Astrocyte of the cerebellum (primary cell): Measurements from ENCODE around the gene GJD4.
A peak's percentile ranks its signal among the peaks of the same experiment; 100 is the strongest.

Source experiments
- DNase-seq: peaks from one replicate; pipeline ENCODE4 v3.0.0-alpha.2; 2011; ENCODE audit warnings: low read depth
- H3K4me3 ChIP-seq: 2 replicates; pipeline ENCODE4 v1.5.1; 2011; ENCODE audit warnings: mild to moderate bottlenecking, low read depth, low read length, moderate library complexity
- CTCF ChIP-seq: IDR thresholded peaks from 2 replicates; pipeline ENCODE4 v1.5.1; 2012; ENCODE audit warnings: low read length, low read depth, moderate library complexity, mild to moderate bottlenecking; ENCODE audit errors: missing control alignments
- in situ Hi-C: cut with HindIII; loops from 2 replicates; pipeline ENCODE4 v1.10.0; 2017; ENCODE audit warnings: low sequenced_read_pairs

GJD4 gene, protein sequence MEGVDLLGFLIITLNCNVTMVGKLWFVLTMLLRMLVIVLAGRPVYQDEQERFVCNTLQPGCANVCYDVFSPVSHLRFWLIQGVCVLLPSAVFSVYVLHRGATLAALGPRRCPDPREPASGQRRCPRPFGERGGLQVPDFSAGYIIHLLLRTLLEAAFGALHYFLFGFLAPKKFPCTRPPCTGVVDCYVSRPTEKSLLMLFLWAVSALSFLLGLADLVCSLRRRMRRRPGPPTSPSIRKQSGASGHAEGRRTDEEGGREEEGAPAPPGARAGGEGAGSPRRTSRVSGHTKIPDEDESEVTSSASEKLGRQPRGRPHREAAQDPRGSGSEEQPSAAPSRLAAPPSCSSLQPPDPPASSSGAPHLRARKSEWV

DNA sequence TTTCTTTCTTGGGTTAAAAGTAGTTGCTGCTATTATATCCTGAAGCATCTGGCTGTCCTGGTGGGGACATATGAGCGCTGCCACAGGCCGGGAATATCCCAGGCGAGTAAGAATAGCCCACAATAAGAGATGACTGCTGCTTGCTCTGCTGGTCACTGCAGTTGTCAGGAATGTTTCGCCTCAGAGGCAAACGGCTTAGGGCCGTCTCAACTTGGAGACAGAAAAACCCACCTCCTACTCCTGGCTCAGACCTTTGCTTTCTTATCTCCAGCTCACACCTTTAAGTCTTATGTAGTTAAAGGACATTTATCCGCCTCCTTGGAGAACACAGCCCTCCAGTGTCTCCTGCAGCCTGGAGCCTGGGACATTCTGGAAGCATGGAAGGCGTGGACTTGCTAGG is at the start of gene GJD4:
Gene GJD4, plus strand, starts transcription at position 151 of the 400 bp plus-strand sequence. Its CDS starts 227 bp downstream, at position 378.
- in situ Hi-C loops = no loop called here
- no peak for DNase-seq
- H3K4me3 ChIP-seq = no peak within 1 kb of the TSS
- TF ChIP-seq CTCF = no peak

- H3K4me3 ChIP-seq = no peak overlapping the region
- DNase-seq = peak; percentile 80
- in situ Hi-C loops = no loop called here
- no peak for TF ChIP-seq CTCF
These were observed 48.9 kb upstream of the GJD4 start for GRCh38 chr10:35555962-35556930.

DNA sequence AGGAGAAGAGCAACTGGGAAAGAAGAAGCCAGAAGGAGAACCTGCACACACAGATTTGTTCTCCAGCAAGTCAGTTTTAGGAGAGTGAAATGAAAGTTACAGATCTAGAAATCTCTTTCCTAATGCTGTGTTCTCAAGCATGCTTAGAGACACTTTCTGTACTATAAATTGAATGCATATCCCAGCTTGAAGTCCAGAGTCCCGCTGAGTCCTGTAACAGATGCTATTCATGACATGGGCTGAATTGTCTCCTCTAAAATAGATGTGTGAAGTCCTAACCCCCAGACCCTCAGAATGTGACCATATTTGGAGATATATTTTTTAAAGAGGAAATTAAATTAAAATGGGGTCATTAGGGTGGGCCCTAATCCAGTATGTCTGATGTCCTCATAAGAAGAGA is 46.9 kb upstream of the GJD4 start:
- H3K4me3 ChIP-seq = no peak overlapping the region
- DNase-seq = no peak
- in situ Hi-C loops = no loop called here
- TF ChIP-seq CTCF = no peak

- no peak for TF ChIP-seq CTCF
- in situ Hi-C loops = no loop called here
- DNase-seq = no peak
- H3K4me3 ChIP-seq = no peak overlapping the region
These were observed 45.7 kb upstream of the GJD4 start for GRCh38 chr10:35559416-35559815.

- in situ Hi-C loops = no loop called here
- TF ChIP-seq CTCF = no peak
- no peak for DNase-seq
- H3K4me3 ChIP-seq = no peak overlapping the region
These were observed 43.4 kb upstream of the GJD4 start for GRCh38 chr10:35561715-35562114.

- in situ Hi-C loops = no loop called here
- no peak overlapping the region for H3K4me3 ChIP-seq
- TF ChIP-seq CTCF = no peak
- DNase-seq = no peak
These were observed 42.7 kb upstream of the GJD4 start for GRCh38 chr10:35562427-35562826.
